HG03520 (cell line): ENCODE data around the gene C4BPB.

ENCODE experiments used
- ATAC-seq: cut with Tn5 transposase; IDR thresholded peaks from one replicate; pipeline ENCODE4 v1.9.1; 2021; ENCODE audit warnings: mild to moderate bottlenecking, moderate library complexity; ENCODE audit not compliant: unreplicated experiment

C4BPB gene

GRCh38 chr1:207130252-207131036 is 41.8 kb downstream of the C4BPB start:
- ATAC-seq, result no peak

- no peak for ATAC-seq
These were observed 42.5 kb downstream of the C4BPB start for GRCh38 chr1:207131163-207131562.

GRCh38 chr1:207134581-207134980 is 45.9 kb downstream of the C4BPB start:
- ATAC-seq, result no peak

- no peak for ATAC-seq
These were observed 51.0 kb downstream of the C4BPB start for GRCh38 chr1:207139616-207140015.

- ATAC-seq, result no peak
These were observed 51.9 kb downstream of the C4BPB start for GRCh38 chr1:207140536-207140935.

GRCh38 chr1:207145401-207146058 is 56.9 kb downstream of the C4BPB start:
- no peak for ATAC-seq
